ENCODE data around the gene CALCB. TPM values are rescaled to one million over a fixed set of nuclear protein-coding genes. Genes with fewer than 3 reads are reported as not detected.

CALCB gene
- total RNA-seq, 1 donor from 2014 or later: not detected

GRCh38 chr11:15113381-15113780, 40.0 kb downstream of the CALCB start:
- H3K27ac Mint-ChIP-seq (ENCODE audit: unreplicated experiment): no peak overlapping the region

GRCh38 chr11:15114501-15115475, 41.4 kb downstream of the CALCB start, which contains the start of gene INSC:
TSS of gene INSC (plus strand) at chr11:15114923. CDS start at chr11:15149175, 34,252 bp downstream.
- Mint-ChIP-seq H3K27ac (ENCODE audit: unreplicated experiment) (no peak within 1 kb of the TSS), H3K4me3 (ENCODE audit: unreplicated experiment) (no peak within 1 kb of the TSS)

More at GRCh38 chr11:15113381-15113780, 40.0 kb downstream of the CALCB start:
- H3K9me3 Mint-ChIP-seq (ENCODE audit: unreplicated experiment): no peaks in the 10 kb centered on the region
- no peak for DNase-seq (ENCODE audit: extremely low spot score, unreplicated experiment)
- no peaks in the 10 kb centered on the region for H3K36me3 Mint-ChIP-seq (ENCODE audit: unreplicated experiment)
- TF ChIP-seq CTCF (IDR thresholded peaks at IDR 0.05): no peak
- H3K27me3 Mint-ChIP-seq (ENCODE audit: unreplicated experiment): peaks cover 20% of the 10 kb centered on the region
- peaks cover 3% of the 10 kb centered on the region for H3K4me1 Mint-ChIP-seq (ENCODE audit: unreplicated experiment)
- no peak overlapping the region for H3K4me3 Mint-ChIP-seq (ENCODE audit: unreplicated experiment)

GRCh38 chr11:15115686-15116085, 42.3 kb downstream of the CALCB start:
- no peaks in the 10 kb centered on the region for H3K36me3 Mint-ChIP-seq (ENCODE audit: unreplicated experiment)
- no peak for TF ChIP-seq CTCF (IDR thresholded peaks at IDR 0.05)

More at GRCh38 chr11:15114501-15115475, 41.4 kb downstream of the CALCB start, which contains the start of gene INSC:
- DNase-seq (ENCODE audit: extremely low spot score, unreplicated experiment): peak; percentile 81
- TF ChIP-seq CTCF (IDR thresholded peaks at IDR 0.05): no peak
- no peaks in the 10 kb centered on the region for H3K9me3 Mint-ChIP-seq (ENCODE audit: unreplicated experiment)
- H3K36me3 Mint-ChIP-seq (ENCODE audit: unreplicated experiment): no peaks in the 10 kb centered on the region
- peaks cover 3% of the 10 kb centered on the region for H3K4me1 Mint-ChIP-seq (ENCODE audit: unreplicated experiment)
- peaks cover 25% of the 10 kb centered on the region for H3K27me3 Mint-ChIP-seq (ENCODE audit: unreplicated experiment)

DNA sequence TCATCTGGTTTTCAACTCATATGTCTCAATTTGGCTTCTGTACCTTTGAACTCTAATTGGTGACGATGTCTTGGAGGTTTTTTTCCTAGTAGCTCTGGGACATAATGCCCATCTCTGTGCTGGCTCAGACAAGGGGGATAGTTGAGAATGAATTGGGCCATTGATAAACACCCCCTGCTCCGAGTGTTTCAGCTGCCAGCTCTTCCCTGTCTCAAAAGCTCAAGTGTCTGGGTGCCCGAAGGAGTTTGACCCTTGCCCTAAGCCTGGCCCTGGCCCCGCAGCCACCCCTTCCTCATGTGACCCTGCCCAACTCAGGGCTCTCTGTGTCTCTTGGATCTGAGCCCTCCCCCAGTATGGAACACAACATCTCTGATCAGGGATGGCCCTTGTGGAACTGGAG, 44.4 kb downstream of the CALCB start:
- no peaks in the 10 kb centered on the region for H3K9me3 Mint-ChIP-seq (ENCODE audit: unreplicated experiment)
- H3K27me3 Mint-ChIP-seq (ENCODE audit: unreplicated experiment): peaks cover 25% of the 10 kb centered on the region
- H3K4me1 Mint-ChIP-seq (ENCODE audit: unreplicated experiment): peaks cover 3% of the 10 kb centered on the region
- H3K27ac Mint-ChIP-seq (ENCODE audit: unreplicated experiment): no peak overlapping the region
- no peaks in the 10 kb centered on the region for H3K36me3 Mint-ChIP-seq (ENCODE audit: unreplicated experiment)
- no peak for TF ChIP-seq CTCF (IDR thresholded peaks at IDR 0.05)
- H3K4me3 Mint-ChIP-seq (ENCODE audit: unreplicated experiment): no peak overlapping the region
- DNase-seq (ENCODE audit: extremely low spot score, unreplicated experiment): peak; percentile 74

More at GRCh38 chr11:15115686-15116085, 42.3 kb downstream of the CALCB start:
- H3K27me3 Mint-ChIP-seq (ENCODE audit: unreplicated experiment): peaks cover 25% of the 10 kb centered on the region
- no peak overlapping the region for H3K4me3 Mint-ChIP-seq (ENCODE audit: unreplicated experiment)
- no peaks in the 10 kb centered on the region for H3K9me3 Mint-ChIP-seq (ENCODE audit: unreplicated experiment)
- peaks cover 3% of the 10 kb centered on the region for H3K4me1 Mint-ChIP-seq (ENCODE audit: unreplicated experiment)
- peak; percentile 54 for DNase-seq (ENCODE audit: extremely low spot score, unreplicated experiment)
- no peak overlapping the region for H3K27ac Mint-ChIP-seq (ENCODE audit: unreplicated experiment)

DNA sequence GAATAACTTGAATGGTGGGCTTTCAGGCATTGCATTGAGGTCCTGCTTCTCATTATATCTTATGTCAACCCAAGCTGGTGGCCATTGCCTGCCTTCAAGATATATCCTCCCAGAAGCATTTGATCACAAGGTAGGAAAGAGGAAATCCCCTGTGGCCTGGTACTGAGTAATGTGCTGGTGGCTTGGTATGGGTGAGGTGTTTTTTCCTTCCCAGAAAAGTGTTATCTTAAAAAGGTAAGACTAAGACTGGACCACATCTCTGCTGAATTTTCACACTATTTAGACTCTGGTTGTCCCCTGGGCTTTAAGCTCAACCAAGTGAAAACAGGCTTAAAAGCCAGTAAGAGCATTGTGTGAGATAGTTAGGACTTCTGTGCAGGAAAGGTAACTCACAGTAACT, 45.0 kb downstream of the CALCB start:
- Mint-ChIP-seq H3K9me3 (ENCODE audit: unreplicated experiment) (no peaks in the 10 kb centered on the region), H3K36me3 (ENCODE audit: unreplicated experiment) (no peaks in the 10 kb centered on the region), H3K27me3 (ENCODE audit: unreplicated experiment) (peaks cover 23% of the 10 kb centered on the region), H3K4me3 (ENCODE audit: unreplicated experiment) (no peak overlapping the region), H3K27ac (ENCODE audit: unreplicated experiment) (no peak overlapping the region), H3K4me1 (ENCODE audit: unreplicated experiment) (peaks cover 3% of the 10 kb centered on the region)
- TF ChIP-seq CTCF (IDR thresholded peaks at IDR 0.05): no peak
- no peak for DNase-seq (ENCODE audit: extremely low spot score, unreplicated experiment)

Measured in osteocyte (in vitro differentiated cells).